Trophoblast cell (in vitro differentiated cells and primary cell): Measurements from ENCODE around the gene NOVA1. TPM values are rescaled to one million over a fixed set of nuclear protein-coding genes. Genes with fewer than 3 reads are reported as not detected.
"Not testable (repeated sequence)": the region's sequence is repeated elsewhere in the genome, so short reads cannot be mapped to it uniquely, and the experiment has no call there.

Experiments used
- DNase-seq, 2 donors: peaks; one replicate each; pipeline ENCODE4 v3.0.0-alpha.2; 2016
- H2AFZ ChIP-seq: 2 replicates; pipeline ENCODE4 v1.6.1; 2013; ENCODE audit warnings: low read length, moderate library complexity, mild to moderate bottlenecking; ENCODE audit not compliant: insufficient read depth, poor library complexity
- H2AK5ac ChIP-seq: 2 replicates; pipeline ENCODE4 v1.6.1; 2013; ENCODE audit warnings: mild to moderate bottlenecking, low read length
- H2BK120ac ChIP-seq: 2 replicates; pipeline ENCODE4 v1.6.1; 2013; ENCODE audit warnings: low read length, mild to moderate bottlenecking, moderate library complexity; ENCODE audit not compliant: insufficient read depth, poor library complexity
- H2BK12ac ChIP-seq: 2 replicates; pipeline ENCODE4 v1.6.1; 2013; ENCODE audit warnings: mild to moderate bottlenecking, low read length, moderate library complexity
- H2BK5ac ChIP-seq: 2 replicates; pipeline ENCODE4 v1.6.1; 2013; ENCODE audit warnings: low read length, low read depth, moderate library complexity, mild to moderate bottlenecking; ENCODE audit not compliant: poor library complexity
- H3K14ac ChIP-seq: 2 replicates; pipeline ENCODE4 v1.6.1; 2013; ENCODE audit warnings: mild to moderate bottlenecking, low read length
- H3K18ac ChIP-seq: 2 replicates; pipeline ENCODE4 v1.6.1; 2013; ENCODE audit warnings: mild to moderate bottlenecking, low read length
- H3K23ac ChIP-seq: 2 replicates; pipeline ENCODE4 v1.6.1; 2013; ENCODE audit warnings: low read length
- H3K27ac ChIP-seq: 2 replicates; pipeline ENCODE4 v1.5.1; 2013; ENCODE audit warnings: low read depth, mild to moderate bottlenecking, inconsistent platforms, low read length, moderate library complexity
- H3K27me3 ChIP-seq: 2 replicates; pipeline ENCODE4 v1.6.1; 2013; ENCODE audit warnings: inconsistent platforms, mild to moderate bottlenecking, low read length, moderate library complexity; ENCODE audit not compliant: insufficient read depth
- H3K36me3 ChIP-seq, 2 experiments: 1 replicate in 1 of 2; 2 replicates in 1 of 2; pipeline ENCODE4 v1.6.1; 2013; ENCODE audit warnings: low read length in 2 of 2, mild to moderate bottlenecking in 2 of 2, moderate library complexity in 1 of 2; ENCODE audit not compliant: insufficient read depth in 2 of 2, control insufficient read depth in 1 of 2
- H3K4ac ChIP-seq: 2 replicates; pipeline ENCODE4 v1.6.1; 2013; ENCODE audit warnings: low read depth, mild to moderate bottlenecking, low read length, moderate library complexity
- H3K4me1 ChIP-seq, 2 experiments: 1 replicate in 1 of 2; 2 replicates in 1 of 2; pipeline ENCODE4 v1.6.1; 2013; ENCODE audit warnings: low read length in 2 of 2, mild to moderate bottlenecking in 2 of 2, moderate library complexity in 1 of 2; ENCODE audit not compliant: insufficient read depth in 2 of 2, control insufficient read depth in 1 of 2
- H3K4me2 ChIP-seq: 2 replicates; pipeline ENCODE4 v1.6.1; 2013; ENCODE audit warnings: inconsistent platforms, mild to moderate bottlenecking, low read length, moderate library complexity
- H3K4me3 ChIP-seq: 2 replicates; pipeline ENCODE4 v1.5.1; 2013; ENCODE audit warnings: mild to moderate bottlenecking, low read depth, low read length, inconsistent platforms
- H3K79me1 ChIP-seq: one replicate; pipeline ENCODE4 v1.6.1; 2013; ENCODE audit warnings: low read length
- H3K79me2 ChIP-seq: 2 replicates; pipeline ENCODE4 v1.6.1; 2013; ENCODE audit warnings: low read length, mild to moderate bottlenecking; ENCODE audit not compliant: control insufficient read depth, insufficient read depth, poor library complexity
- H3K9ac ChIP-seq: 2 replicates; pipeline ENCODE4 v1.6.1; 2013; ENCODE audit warnings: mild to moderate bottlenecking, low read length
- H3K9me3 ChIP-seq: 2 replicates; pipeline ENCODE4 v1.6.1; 2013; ENCODE audit warnings: low read depth, mild to moderate bottlenecking, control low read depth, inconsistent platforms, low read length; ENCODE audit not compliant: insufficient read depth
- H4K12ac ChIP-seq: 2 replicates; pipeline ENCODE4 v1.6.1; 2013; ENCODE audit warnings: low read depth, mild to moderate bottlenecking, low read length, moderate library complexity
- H4K8ac ChIP-seq: 2 replicates; pipeline ENCODE4 v1.6.1; 2013; ENCODE audit warnings: low read depth, mild to moderate bottlenecking, low read length, moderate library complexity
- H4K91ac ChIP-seq: one replicate; pipeline ENCODE4 v1.6.1; 2013; ENCODE audit warnings: low read depth, mild to moderate bottlenecking, low read length, moderate library complexity
- WGBS: extraction: QIAGEN DNeasy Blood & Tissue Kit; methylation state at CpG from one replicate; pipeline ENCODE4 v1.1.7; 2013; ENCODE audit warnings: missing lambda C conversion rate; ENCODE audit not compliant: insufficient read length, insufficient coverage; ENCODE audit errors: extremely low coverage; 5-methylcytosine and 5-hydroxymethylcytosine counted together
- polyA plus RNA-seq: library from polyadenylated mRNA; stranded (reverse); fragments of 200-250 nt; gene quantifications from 2 replicates; pipeline ENCODE4 v1.2.3, GENCODE V29; 2013

The NOVA1 gene
- 0.72 and 0.85 TPM in 2 replicates for polyA plus RNA-seq

- Histone ChIP-seq H3K36me3 (no peaks in the 10 kb centered on the region), H3K79me2 (no peaks in the 10 kb centered on the region), H3K9ac (no peak within 1 kb of the TSS), H2AK5ac (no peak within 1 kb of the TSS), H2BK12ac (no peak within 1 kb of the TSS), H3K4ac (no peak within 1 kb of the TSS), H3K18ac (no peak within 1 kb of the TSS), H3K27me3 (peaks cover 8% of the 10 kb centered on the region), H2BK120ac (no peak within 1 kb of the TSS), H3K4me3 (peak within 1 kb of the TSS; percentile 82), H4K91ac (peak within 1 kb of the TSS; percentile 47), H3K4me1 (no peaks in the 10 kb centered on the region), H2AFZ (peak within 1 kb of the TSS; percentile 94), H3K4me2 (peak within 1 kb of the TSS; percentile 92), H3K79me1 (no peaks in the 10 kb centered on the region), H4K8ac (peak within 1 kb of the TSS; percentile 73), H3K23ac (no peak within 1 kb of the TSS), H2BK5ac (no peak within 1 kb of the TSS), H3K14ac (peak within 1 kb of the TSS; percentile 66), H3K27ac (peak within 1 kb of the TSS; percentile 2), H3K9me3 (no peaks in the 10 kb centered on the region), H4K12ac (no peak within 1 kb of the TSS)
- DNase-seq, result peak in 1 of 2 donors; percentile 2
- WGBS, result no CpG with 5 or more reads among the region's 36 CpGs
These were observed at the start of gene NOVA1 for GRCh38 chr14:26597589-26598080. NOVA1 (minus strand) TSS chr14:26598033; CDS start chr14:26597436, 597 bp downstream.

DNA sequence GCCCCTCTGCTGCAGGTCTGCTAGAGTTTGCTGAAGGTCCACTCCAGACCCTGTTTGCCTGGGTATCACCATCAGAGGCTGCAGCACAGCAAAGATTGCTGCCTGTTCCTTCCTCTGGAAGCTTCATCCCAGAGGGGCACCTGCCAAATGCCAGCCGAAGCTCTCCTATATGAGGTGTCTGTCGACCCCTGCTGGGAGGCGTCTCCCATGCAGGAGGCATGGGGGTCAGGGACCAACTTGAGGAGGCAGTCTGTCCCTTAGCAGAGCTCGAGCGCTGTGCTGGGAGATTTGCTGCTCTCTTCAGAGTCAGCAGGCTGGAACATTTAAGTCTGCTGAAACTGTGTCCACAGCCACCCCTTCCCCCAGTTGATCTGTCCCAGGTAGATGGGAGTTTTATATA is 47.2 kb upstream of the NOVA1 start:
- H2BK120ac ChIP-seq, H3K4me1 ChIP-seq, H2BK5ac ChIP-seq, H3K4me2 ChIP-seq, H4K91ac ChIP-seq, DNase-seq, H4K12ac ChIP-seq, H3K23ac ChIP-seq, H3K79me2 ChIP-seq, H3K4me3 ChIP-seq, H3K79me1 ChIP-seq, H2AK5ac ChIP-seq, H3K18ac ChIP-seq, H4K8ac ChIP-seq, H3K4ac ChIP-seq, H3K9me3 ChIP-seq, H3K27me3 ChIP-seq, H3K27ac ChIP-seq, H3K14ac ChIP-seq, H3K36me3 ChIP-seq, H3K9ac ChIP-seq, H2BK12ac ChIP-seq, H2AFZ ChIP-seq: not testable (repeated sequence)
- WGBS, result no CpG with 5 or more reads among the region's 5 CpGs

- no peak overlapping the region for H4K8ac ChIP-seq
- H3K4me3 ChIP-seq, result no peak overlapping the region
- no peaks in the 10 kb centered on the region for H3K9me3 ChIP-seq
- no peak overlapping the region for H3K18ac ChIP-seq
- H2AK5ac ChIP-seq, result no peak overlapping the region
- no peaks in the 10 kb centered on the region for H3K4me1 ChIP-seq
- no peak overlapping the region for H3K9ac ChIP-seq
- no peak overlapping the region for H3K14ac ChIP-seq
- no peaks in the 10 kb centered on the region for H3K36me3 ChIP-seq
- no peak for DNase-seq
- H3K4me2 ChIP-seq, result no peak overlapping the region
- no peaks in the 10 kb centered on the region for H3K79me1 ChIP-seq
- H3K27ac ChIP-seq, result no peak overlapping the region
- H2AFZ ChIP-seq, result no peak overlapping the region
- no CpG with 5 or more reads among the region's 5 CpGs for WGBS
- H3K4ac ChIP-seq, result no peak overlapping the region
- H3K23ac ChIP-seq, result no peak overlapping the region
- no peaks in the 10 kb centered on the region for H3K79me2 ChIP-seq
- no peak overlapping the region for H2BK5ac ChIP-seq
- no peak overlapping the region for H4K91ac ChIP-seq
- no peaks in the 10 kb centered on the region for H3K27me3 ChIP-seq
- H2BK120ac ChIP-seq, result no peak overlapping the region
- no peak overlapping the region for H2BK12ac ChIP-seq
- H4K12ac ChIP-seq, result no peak overlapping the region
These were observed 38.7 kb upstream of the NOVA1 start for GRCh38 chr14:26636561-26636960.

DNA sequence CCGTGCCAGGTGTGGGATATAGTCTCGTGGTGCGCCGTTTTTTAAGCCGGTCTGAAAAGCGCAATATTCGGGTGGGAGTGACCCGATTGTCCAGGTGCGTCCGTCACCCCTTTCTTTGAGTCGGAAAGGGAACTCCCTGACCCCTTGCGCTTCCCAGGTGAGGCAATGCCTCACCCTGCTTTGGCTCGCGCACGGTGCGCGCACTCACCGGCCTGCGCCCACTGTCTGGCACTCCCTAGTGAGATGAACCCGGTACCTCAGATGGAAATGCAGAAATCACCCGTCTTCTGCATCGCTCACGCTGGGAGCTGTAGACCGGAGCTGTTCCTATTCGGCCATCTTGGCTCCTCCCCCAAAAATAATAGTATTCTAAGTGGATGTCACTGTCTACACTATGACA is 37.1 kb upstream of the NOVA1 start:
- H2BK120ac ChIP-seq, H4K12ac ChIP-seq, H3K27ac ChIP-seq, H3K27me3 ChIP-seq, H3K9ac ChIP-seq, H3K23ac ChIP-seq, H3K4ac ChIP-seq, H2BK5ac ChIP-seq, H2AK5ac ChIP-seq, DNase-seq, H3K4me1 ChIP-seq, H3K9me3 ChIP-seq, H2AFZ ChIP-seq, H3K36me3 ChIP-seq, H3K4me3 ChIP-seq, H4K8ac ChIP-seq, H2BK12ac ChIP-seq, H3K14ac ChIP-seq, H3K4me2 ChIP-seq, H3K79me2 ChIP-seq, H3K79me1 ChIP-seq, H4K91ac ChIP-seq, H3K18ac ChIP-seq: not testable (repeated sequence)
- WGBS, result no CpG with 5 or more reads among the region's 25 CpGs
